HG03460 (cell line): ENCODE measurements around the gene INTS6.

Source experiments
- ATAC-seq: cut with Tn5 transposase; IDR thresholded peaks from one replicate; pipeline ENCODE4 v1.9.1; 2021; ENCODE audit not compliant: unreplicated experiment

The INTS6 gene

GRCh38 chr13:51324714-51325420, 128.0 kb downstream of the INTS6 start:
- no peak for ATAC-seq

- no peak for ATAC-seq
Observed at GRCh38 chr13:51323824-51324511, 128.9 kb downstream of the INTS6 start.

GRCh38 chr13:51322826-51323225, 130.0 kb downstream of the INTS6 start:
- no peak for ATAC-seq

- ATAC-seq, result no peak
Observed at GRCh38 chr13:51321836-51322235, 131.0 kb downstream of the INTS6 start.

- no peak for ATAC-seq
Observed at GRCh38 chr13:51318876-51319275, 134.0 kb downstream of the INTS6 start.

- no peak for ATAC-seq
Observed at GRCh38 chr13:51318015-51318414, 134.8 kb downstream of the INTS6 start.

GRCh38 chr13:51317262-51317661, 135.6 kb downstream of the INTS6 start:
- ATAC-seq, result no peak

GRCh38 chr13:51313619-51314018, 139.2 kb downstream of the INTS6 start:
- no peak for ATAC-seq

- no peak for ATAC-seq
Observed at GRCh38 chr13:51311957-51312520, 140.8 kb downstream of the INTS6 start.
